BE2C (cell line): ENCODE data around the gene SIGMAR1.

Experiments
- DNase-seq: peaks from one replicate; pipeline ENCODE4 v3.0.0-alpha.2; 2020
- H3K27me3 ChIP-seq: fragments of 250-450 bp; sonication (Bioruptor Pico); 2 replicates; pipeline ENCODE4 v1.5.1; 2020; ENCODE audit warnings: mild to moderate bottlenecking
- H3K36me3 ChIP-seq: fragments of 250-450 bp; sonication (Bioruptor Pico); 2 replicates; pipeline ENCODE4 v1.5.1; 2020; ENCODE audit warnings: mild to moderate bottlenecking
- H3K4me1 ChIP-seq: fragments of 250-450 bp; sonication (Bioruptor Pico); 2 replicates; pipeline ENCODE4 v1.5.1; 2020
- H3K4me3 ChIP-seq: 2 replicates; pipeline ENCODE4 v1.5.1; 2011; ENCODE audit warnings: low read depth, low read length
- H3K9me3 ChIP-seq: fragments of 250-450 bp; sonication (Bioruptor Pico); 2 replicates; pipeline ENCODE4 v1.5.1; 2020
- CTCF ChIP-seq: IDR thresholded peaks from 2 replicates; pipeline ENCODE4 v1.5.1; 2012; ENCODE audit warnings: mild to moderate bottlenecking, low read depth, low read length

SIGMAR1 gene

GRCh38 chr9:34592895-34593601 is 44.5 kb downstream of the SIGMAR1 start:
- TF ChIP-seq CTCF = no peak
- Histone ChIP-seq H3K36me3 (no peaks in the 10 kb centered on the region), H3K4me1 (peaks cover 11% of the 10 kb centered on the region), H3K4me3 (peak overlapping the region; percentile 12; the same call in 1 of the 2 replicates), H3K27me3 (no peaks in the 10 kb centered on the region), H3K9me3 (no peaks in the 10 kb centered on the region)
- peak; percentile 73 for DNase-seq

GRCh38 chr9:34591917-34592866 is 45.4 kb downstream of the SIGMAR1 start:
- DNase-seq = no peak
- Histone ChIP-seq H3K27me3 (no peaks in the 10 kb centered on the region), H3K9me3 (no peaks in the 10 kb centered on the region), H3K4me1 (peaks cover 11% of the 10 kb centered on the region), H3K36me3 (no peaks in the 10 kb centered on the region), H3K4me3 (no peak overlapping the region)
- TF ChIP-seq CTCF = no peak

GRCh38 chr9:34591248-34591916 is 46.2 kb downstream of the SIGMAR1 start:
- peaks cover 15% of the 10 kb centered on the region for H3K4me1 ChIP-seq
- peak; percentile 90 for DNase-seq
- H3K27me3 ChIP-seq = no peaks in the 10 kb centered on the region
- peak; percentile 84 for TF ChIP-seq CTCF
- peak overlapping the region; percentile 16; the same call in 1 of the 2 replicates for H3K4me3 ChIP-seq
- no peaks in the 10 kb centered on the region for H3K36me3 ChIP-seq
- no peaks in the 10 kb centered on the region for H3K9me3 ChIP-seq

- no peaks in the 10 kb centered on the region for H3K27me3 ChIP-seq
- TF ChIP-seq CTCF = no peak
Observed at GRCh38 chr9:34590381-34591247, 47.0 kb downstream of the SIGMAR1 start.

GRCh38 chr9:34589636-34590380 is 47.8 kb downstream of the SIGMAR1 start, which contains the start of gene CNTFR:
Gene CNTFR, minus strand, starts transcription at chr9:34589724. Its CDS starts 20,743 bp downstream, at chr9:34568981.
- no peaks in the 10 kb centered on the region for H3K36me3 ChIP-seq
- no peaks in the 10 kb centered on the region for H3K27me3 ChIP-seq
- H3K9me3 ChIP-seq = no peaks in the 10 kb centered on the region
- TF ChIP-seq CTCF = no peak
- DNase-seq = peak; percentile 77
- peaks cover 23% of the 10 kb centered on the region for H3K4me1 ChIP-seq
- peak within 1 kb of the TSS; percentile 94 for H3K4me3 ChIP-seq

More at GRCh38 chr9:34590381-34591247, 47.0 kb downstream of the SIGMAR1 start:
- Histone ChIP-seq H3K36me3 (no peaks in the 10 kb centered on the region), H3K4me3 (peak overlapping the region; percentile 94), H3K4me1 (peaks cover 23% of the 10 kb centered on the region), H3K9me3 (no peaks in the 10 kb centered on the region)
- no peak for DNase-seq
